Ovary (tissue), 3 donors: ENCODE results near the gene CCDC187.

Source experiments
- CTCF ChIP-seq, 3 donors: fragments of 450-650 bp in 2 of 3; fragments of 200-600 bp in 1 of 3; IDR thresholded peaks; one replicate each; pipeline versions ENCODE4 v1.5.1 to v1.8.0; 2016 to 2022; ENCODE audit warnings: antibody characterized with exemption in 3 of 3, mild to moderate bottlenecking in 1 of 3
- EP300 ChIP-seq: sonication (generic); formaldehyde crosslinking; IDR thresholded peaks from one replicate; pipeline ENCODE4 v1.6.1; 2017; ENCODE audit warnings: antibody characterized with exemption
- donor health status: DM: no; HTN: no; CAD: no.

- no peak for TF ChIP-seq CTCF (IDR thresholded peaks at IDR 0.05)
- TF ChIP-seq EP300, result no peak
Observed at GRCh38 chr9:136232969-136233368, 70.9 kb downstream of the CCDC187 start.
